ENCODE measurements around the gene BANP.
"Not testable (repeated sequence)": the region's sequence is repeated elsewhere in the genome, so short reads cannot be mapped to it uniquely, and the experiment has no call there.

DNA sequence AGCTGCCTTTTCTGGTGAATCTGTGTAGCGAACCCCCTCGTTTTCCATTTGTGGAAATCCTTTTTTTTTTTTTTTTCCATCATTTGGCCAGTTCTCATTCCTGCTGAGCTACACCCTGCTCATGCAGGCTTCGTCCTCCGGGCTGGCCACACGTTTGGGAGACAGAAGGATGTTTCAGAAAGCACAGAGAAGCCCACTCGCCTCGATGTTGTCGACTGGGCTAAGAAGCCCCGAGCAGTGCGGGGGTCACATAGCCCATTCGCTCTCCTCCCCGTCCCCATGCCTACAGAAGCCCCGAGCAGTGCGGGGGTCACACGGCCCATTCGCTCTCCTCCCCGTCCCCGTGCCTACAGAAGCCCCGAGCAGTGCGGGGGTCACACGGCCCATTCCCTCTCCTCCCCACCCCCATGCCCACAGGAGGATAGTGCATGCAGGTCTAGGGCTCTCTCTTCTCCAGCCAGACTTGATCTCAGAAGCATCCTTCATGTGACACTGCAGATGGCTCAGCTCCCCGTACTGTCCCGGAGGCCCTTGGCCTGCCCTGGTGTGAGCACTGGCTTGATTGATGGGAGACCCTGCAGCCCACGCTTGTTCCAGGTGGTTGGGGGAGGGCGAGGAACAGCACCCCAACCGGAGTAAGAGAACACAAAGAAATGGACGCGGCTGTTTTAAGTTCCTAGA lies 89.1 kb downstream of the BANP start:
- TF ChIP-seq, protein P1, sequence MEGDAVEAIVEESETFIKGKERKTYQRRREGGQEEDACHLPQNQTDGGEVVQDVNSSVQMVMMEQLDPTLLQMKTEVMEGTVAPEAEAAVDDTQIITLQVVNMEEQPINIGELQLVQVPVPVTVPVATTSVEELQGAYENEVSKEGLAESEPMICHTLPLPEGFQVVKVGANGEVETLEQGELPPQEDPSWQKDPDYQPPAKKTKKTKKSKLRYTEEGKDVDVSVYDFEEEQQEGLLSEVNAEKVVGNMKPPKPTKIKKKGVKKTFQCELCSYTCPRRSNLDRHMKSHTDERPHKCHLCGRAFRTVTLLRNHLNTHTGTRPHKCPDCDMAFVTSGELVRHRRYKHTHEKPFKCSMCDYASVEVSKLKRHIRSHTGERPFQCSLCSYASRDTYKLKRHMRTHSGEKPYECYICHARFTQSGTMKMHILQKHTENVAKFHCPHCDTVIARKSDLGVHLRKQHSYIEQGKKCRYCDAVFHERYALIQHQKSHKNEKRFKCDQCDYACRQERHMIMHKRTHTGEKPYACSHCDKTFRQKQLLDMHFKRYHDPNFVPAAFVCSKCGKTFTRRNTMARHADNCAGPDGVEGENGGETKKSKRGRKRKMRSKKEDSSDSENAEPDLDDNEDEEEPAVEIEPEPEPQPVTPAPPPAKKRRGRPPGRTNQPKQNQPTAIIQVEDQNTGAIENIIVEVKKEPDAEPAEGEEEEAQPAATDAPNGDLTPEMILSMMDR (IDR thresholded peaks at IDR 0.05) = not testable (repeated sequence)
- not testable (repeated sequence) for TF ChIP-seq POLR2A (IDR thresholded peaks at IDR 0.05)
